Renal pelvis (tissue), 4 donors: ENCODE results near the gene SHC2. TPM values are rescaled to one million over a fixed set of nuclear protein-coding genes. Genes with fewer than 3 reads are reported as not detected.
"Not testable (repeated sequence)": the region's sequence is repeated elsewhere in the genome, so short reads cannot be mapped to it uniquely, and the experiment has no call there.

ENCODE experiments used
- DNase-seq: peaks from one replicate; pipeline ENCODE4 v3.0.0-alpha.2; 2013
- polyA plus RNA-seq, 3 donors: library from polyadenylated mRNA; unstranded; fragments of 120-200 nt; gene quantifications; one replicate each; pipeline ENCODE4 v1.2.1, GENCODE V29; 2013; ENCODE audit not compliant: insufficient read length in 3 of 3

Gene SHC2
- polyA plus RNA-seq, 3 donors: 30.2 to 57.5 (median 36.2) TPM

- not testable (repeated sequence) for DNase-seq
Observed at GRCh38 chr19:393560-393959, 67.3 kb downstream of the SHC2 start.

- DNase-seq: no peak
Observed at GRCh38 chr19:392375-392970, 68.4 kb downstream of the SHC2 start.

- DNase-seq: no peak
Observed at GRCh38 chr19:391726-392374, 69.0 kb downstream of the SHC2 start.

DNA sequence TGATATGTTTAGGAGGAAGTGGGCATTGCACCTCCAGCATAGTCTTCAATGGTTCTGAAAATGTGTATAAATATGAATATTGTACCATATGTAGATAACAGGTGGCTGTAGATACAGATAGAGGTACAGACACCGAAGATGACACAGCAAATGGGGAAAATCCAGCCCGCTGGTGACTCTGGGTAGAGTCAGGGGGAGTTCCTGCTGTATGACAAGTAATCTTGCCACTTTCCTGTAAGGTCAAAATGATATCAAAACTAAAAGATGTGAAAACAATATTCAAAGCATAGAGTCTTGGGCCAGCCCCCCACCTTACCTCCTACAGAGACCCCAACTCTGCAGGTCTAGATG is 69.7 kb downstream of the SHC2 start:
- DNase-seq: no peak

GRCh38 chr19:390386-391206 is 70.2 kb downstream of the SHC2 start:
- DNase-seq: no peak

- DNase-seq: no peak
Observed at GRCh38 chr19:389935-390289, 70.9 kb downstream of the SHC2 start.

DNA sequence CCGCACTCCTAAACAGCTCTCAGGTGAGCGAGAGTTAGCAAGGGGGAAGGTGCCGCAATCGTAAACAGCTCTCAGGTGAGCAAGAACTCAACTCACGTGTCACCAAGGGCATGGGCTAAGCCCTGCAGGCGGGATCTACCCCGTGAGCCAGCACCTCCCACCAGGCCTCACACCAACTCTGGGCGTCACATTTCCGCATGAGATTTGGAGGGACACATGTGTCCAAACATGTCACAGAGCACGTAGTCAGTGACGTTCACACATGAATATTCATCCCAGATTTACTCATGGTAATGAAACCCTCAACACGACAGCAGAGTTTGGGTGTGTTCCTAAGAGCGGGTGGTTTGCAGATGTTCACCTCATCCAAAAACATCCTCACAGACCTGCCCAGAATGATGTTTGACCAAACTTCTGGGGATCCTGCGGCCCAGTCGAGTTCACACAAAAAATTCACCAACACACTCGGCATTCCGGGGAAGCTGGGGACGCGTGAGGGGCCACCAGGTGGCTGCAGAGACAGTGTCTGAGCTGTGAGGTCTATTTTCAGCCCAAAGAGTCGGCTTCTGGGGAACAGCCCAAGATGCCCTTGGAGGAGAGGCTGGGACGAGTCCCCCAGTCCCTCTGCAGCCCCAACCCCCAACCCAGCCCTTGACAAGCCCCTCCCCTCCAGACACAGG is 71.4 kb downstream of the SHC2 start:
- no peak for DNase-seq

DNA sequence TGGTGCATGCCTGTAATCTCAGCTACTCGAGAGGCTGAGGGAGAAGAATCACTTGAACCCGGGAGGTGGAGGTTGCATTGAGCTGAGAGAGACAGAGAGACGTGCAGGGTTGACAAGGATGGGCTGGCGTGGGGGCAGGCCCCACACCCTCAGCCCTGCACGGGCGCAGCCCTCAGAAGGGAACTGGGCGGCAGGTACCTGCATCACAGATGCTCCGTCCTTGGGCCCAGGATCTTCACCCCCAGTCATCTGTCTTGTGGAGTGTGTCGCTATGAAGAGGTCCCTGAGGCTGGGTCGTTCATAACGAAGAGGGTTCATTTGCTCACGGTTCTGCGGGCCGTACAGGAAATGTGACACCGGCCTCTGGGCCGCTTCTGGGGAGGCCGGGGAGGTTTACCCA is 72.1 kb downstream of the SHC2 start:
- DNase-seq: no peak

DNA sequence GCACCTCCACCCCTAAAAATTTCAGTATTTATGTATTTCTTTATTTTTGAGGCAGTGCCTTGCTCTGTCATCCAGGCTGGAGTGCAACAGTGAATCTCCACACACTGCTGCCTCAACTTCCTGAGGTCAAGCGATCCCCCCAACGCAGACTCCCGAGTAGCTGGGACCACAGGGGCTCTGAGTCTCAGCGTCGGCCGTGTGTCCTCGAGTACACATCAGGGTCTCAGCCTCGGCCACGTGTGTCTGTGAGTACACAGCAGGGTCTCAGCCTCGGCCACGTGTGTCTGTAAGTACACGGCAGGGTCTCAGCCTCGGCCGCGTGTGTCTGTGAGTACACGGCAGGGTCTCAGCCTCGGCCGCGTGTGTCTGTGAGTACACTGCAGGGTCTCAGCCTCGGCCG is 73.1 kb downstream of the SHC2 start:
- DNase-seq: no peak

GRCh38 chr19:386632-387301 is 74.1 kb downstream of the SHC2 start:
- DNase-seq: not testable (repeated sequence)

GRCh38 chr19:386189-386588 is 74.6 kb downstream of the SHC2 start:
- DNase-seq: not testable (repeated sequence)

DNA sequence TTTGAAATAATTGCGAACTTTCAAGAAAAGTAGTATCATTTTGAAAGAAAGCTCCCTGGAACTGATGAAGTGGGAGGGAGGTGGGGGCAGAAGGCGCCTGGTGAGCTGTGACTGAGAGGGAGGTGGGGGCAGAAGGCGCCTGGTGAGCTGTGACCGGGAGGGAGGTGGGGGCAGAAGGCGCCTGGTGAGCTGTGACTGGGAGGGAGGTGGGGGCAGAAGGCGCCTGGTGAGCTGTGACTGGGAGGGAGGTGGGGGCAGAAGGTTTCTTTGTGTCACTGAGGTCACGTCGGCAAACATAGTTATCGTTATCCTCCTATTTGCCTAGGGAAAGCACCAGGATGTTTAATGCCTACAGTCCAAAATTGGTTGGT is 76.0 kb downstream of the SHC2 start:
- DNase-seq: no peak

- no peak for DNase-seq
Observed at GRCh38 chr19:383922-384798, 76.7 kb downstream of the SHC2 start.

DNA sequence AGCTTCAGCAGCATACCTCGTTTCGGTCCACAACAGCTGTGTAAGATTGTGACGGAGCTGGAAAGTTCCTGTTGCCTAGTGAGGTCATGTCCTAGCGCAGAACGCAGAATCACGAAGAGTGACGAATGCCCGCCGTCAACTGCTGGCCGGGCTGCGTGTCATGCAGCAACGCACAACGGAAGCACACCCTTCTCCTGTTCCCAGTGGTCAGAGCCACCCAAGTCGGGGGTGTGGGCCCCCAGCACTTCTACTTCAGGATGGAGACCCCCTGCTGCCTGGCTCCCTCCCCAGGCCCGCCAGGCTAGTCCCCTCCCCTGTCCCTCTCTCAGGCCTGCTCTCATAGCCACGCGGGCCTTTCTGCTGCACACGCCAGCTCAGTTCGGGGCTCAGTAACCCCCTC is 77.8 kb downstream of the SHC2 start:
- no peak for DNase-seq

GRCh38 chr19:382578-382977 is 78.3 kb downstream of the SHC2 start:
- not testable (repeated sequence) for DNase-seq

DNA sequence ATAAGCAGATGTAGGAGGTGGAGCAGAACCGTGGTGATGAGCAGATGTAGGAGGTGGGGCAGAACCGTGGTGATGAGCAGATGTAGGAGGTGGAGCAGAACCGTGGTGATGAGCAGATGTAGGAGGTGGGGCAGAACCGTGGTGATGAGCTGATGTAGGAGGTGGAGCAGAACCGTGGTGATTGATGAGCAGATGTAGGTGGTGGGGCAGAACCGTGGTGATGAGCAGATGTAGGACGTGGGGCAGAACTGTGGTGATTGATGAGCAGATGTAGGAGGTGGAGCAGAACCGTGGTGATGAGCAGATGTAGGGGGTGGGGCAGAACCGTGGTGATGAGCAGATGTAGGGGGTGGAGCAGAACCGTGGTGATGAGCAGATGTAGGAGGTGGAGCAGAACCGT is 78.9 kb downstream of the SHC2 start:
- DNase-seq: not testable (repeated sequence)

DNA sequence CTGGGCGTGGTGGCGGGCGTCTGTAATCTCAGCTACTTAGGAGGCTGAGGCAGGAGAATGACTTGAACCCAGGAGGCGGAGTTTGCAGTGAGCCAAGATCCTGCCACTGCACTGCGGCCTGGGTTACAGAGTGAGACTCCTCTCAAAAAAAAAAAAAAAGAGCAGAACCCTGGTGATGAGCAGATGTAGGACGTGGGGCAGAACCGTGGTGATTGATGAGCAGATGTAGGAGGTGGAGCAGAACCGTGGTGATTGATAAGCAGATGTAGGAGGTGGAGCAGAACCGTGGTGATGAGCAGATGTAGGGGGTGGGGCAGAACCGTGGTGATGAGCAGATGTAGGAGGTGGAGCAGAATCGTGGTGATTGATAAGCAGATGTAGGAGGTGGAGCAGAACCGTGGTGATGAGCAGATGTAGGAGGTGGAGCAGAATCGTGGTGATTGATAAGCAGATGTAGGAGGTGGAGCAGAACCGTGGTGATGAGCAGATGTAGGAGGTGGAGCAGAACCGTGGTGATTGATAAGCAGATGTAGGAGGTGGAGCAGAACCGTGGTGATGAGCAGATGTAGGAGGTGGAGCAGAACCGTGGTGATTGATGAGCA is 80.1 kb downstream of the SHC2 start:
- DNase-seq: not testable (repeated sequence)

- no peak for DNase-seq
Observed at GRCh38 chr19:379796-380195, 81.0 kb downstream of the SHC2 start.

DNA sequence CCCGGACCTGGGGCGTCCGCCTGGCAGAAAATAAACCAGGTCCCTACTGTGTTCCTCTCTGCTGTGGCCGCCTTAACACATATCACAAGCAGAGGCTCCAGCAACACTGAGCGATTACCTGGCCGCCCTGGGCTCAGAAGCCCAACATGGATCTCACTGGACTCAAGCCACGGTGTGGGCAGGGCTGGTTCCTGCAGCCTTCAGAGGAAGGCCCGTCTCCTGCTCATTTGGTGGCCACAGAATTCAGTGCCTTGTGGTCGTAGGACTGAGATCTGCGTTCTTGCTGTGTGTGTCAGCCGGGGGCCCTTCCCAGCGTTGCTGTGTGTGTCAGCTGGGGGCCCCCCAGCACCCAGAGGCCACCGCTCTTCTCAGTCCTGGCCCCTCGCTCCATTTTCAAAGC is 82.1 kb downstream of the SHC2 start:
- DNase-seq: no peak

GRCh38 chr19:377801-378581 is 82.8 kb downstream of the SHC2 start:
- no peak for DNase-seq
